HG02840 (cell line): ENCODE measurements around the gene TMBIM1.
"Not testable (repeated sequence)": the region's sequence is repeated elsewhere in the genome, so short reads cannot be mapped to it uniquely, and the experiment has no call there.

Source experiments
- ATAC-seq: cut with Tn5 transposase; IDR thresholded peaks from one replicate; pipeline ENCODE4 v1.9.1; 2021; ENCODE audit warnings: mild to moderate bottlenecking, moderate library complexity, moderate number of reproducible peaks; ENCODE audit not compliant: unreplicated experiment, low FRiP score

TMBIM1 gene

DNA sequence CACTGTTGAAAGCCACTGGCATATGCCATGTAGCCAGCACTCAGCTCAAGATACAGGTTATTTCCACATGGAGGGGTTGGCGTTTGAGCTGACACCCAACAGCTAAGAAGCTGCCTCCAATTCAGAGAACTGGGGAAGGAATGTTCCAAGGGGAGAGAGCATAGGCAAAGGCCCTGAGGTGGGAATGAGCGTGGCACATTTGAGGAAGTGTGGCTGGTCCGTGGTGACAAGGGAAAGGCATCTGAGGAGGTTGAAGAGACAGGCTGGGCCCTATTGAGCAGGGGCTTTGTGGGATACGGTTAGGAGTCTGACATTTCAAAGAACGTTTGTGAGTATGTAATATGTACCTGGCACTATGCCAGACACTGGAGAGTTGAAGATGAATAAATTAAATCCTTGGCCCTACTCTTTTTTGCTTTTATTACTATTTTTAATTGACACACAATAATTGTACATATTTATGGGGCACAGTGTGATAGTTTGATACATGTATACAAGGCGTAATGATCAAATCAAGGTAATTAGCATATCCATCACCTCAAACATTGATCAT, 27.6 kb upstream of the TMBIM1 start:
- ATAC-seq: no peak

DNA sequence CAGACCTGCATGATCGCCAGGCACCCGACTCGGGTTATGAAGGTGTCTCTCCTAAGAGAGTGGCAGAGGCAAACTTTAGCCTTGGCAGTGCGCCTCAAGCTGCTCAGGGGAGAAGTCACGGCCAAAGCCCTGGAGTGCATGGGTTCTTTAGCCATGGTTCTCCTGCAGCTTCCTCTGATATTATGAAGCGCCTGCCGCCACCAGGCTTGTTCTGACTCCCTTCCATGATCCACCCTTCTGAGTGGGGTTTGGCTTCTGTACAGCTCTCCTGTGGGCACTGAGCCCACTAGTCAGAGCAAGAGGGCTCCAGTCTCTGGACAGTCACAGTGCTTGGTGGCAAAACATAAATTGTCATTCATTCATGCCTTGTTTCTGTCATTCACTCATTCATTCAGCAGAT, 25.9 kb upstream of the TMBIM1 start:
- no peak for ATAC-seq

DNA sequence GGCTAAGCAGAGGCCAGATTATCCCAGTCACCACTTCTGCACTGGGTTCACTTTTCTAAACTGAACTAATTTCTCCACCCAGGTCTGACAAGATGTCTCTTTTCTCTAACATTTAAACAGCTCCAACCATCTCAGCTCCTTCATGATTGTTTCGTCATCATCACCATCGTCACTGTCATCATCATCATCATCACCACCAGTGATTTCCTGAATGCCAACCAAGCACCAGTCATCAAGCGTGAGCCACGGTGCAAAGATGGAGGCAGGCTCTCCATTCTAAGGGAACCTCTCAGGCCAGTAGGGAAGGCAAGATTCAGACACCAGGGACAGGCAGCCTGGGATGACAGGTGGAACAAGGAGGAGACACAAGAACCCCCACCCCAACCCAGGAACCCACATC, 25.5 kb upstream of the TMBIM1 start:
- no peak for ATAC-seq

DNA sequence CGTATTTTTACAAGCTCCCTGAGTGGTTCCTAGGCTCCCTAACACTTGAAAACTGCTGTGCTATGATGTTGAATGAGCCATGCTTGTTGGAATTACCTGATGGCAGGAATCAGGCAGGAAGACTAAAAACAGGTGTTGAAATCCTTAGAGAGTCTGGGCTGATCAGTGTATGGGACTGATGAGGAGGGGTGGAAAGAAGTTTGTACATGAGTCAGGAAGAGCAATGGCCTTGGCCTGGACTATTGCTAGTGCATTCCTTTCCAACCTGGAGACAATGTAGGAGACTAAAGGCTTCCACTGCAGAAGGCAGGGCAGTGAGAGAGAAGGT, 25.0 kb upstream of the TMBIM1 start:
- no peak for ATAC-seq

DNA sequence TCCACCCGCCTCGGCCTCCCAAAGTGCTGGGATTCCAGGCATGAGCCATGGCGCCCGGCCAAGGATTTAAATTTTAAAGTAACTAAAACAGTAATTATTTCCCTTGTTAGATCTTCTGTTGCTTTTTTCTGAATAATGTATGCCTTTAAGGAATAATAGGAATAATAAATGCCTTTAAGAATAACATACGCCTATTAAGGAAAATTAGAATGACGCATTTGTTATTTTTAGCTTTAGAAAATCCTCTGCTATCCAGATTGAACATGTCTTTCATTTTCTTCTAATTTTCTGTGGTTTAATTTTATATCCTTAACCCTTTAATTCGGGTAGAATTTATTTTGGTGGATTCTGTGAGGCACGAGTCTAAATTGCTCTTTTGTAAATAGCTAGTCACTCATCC, 23.1 kb upstream of the TMBIM1 start:
- ATAC-seq: no peak

DNA sequence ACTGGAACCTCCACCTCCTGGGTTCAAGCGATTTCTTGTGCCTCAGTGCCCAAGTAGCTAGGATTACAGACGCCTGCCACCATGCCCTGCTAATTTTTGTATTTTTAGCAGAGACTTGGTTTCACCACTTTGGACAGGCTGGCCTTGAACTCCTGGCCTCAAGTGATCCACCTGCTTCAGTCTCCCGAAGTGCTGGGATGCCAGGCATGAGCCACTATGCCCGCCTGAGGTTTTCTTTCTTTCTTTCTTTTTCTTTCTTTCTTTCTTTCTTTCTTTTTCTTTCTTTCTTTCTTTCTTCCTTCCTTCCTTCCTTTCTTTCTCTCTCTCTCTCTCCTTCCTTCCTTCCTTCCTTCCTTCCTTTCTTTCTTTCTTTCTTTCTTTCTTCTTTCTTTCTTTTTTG, 22.5 kb upstream of the TMBIM1 start:
- ATAC-seq: not testable (repeated sequence)

DNA sequence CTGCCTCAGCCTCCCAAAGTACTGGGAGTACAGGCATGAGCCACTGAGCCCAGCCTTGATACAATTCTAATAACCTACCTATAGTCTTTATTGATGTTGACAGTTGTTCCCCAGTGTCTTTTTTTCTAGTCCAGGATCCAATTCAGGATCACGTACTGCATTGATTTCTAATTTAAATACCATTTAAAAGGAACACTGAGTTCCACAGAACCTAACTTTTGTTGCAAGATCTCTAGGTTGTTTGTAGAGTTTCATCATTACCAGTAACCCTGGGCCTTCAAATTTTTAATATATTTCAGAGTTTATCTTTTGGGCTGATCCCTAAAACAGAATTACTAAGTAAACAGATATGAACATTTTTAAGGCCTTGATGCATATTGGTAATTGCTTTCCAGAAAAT, 21.1 kb upstream of the TMBIM1 start:
- no peak for ATAC-seq

DNA sequence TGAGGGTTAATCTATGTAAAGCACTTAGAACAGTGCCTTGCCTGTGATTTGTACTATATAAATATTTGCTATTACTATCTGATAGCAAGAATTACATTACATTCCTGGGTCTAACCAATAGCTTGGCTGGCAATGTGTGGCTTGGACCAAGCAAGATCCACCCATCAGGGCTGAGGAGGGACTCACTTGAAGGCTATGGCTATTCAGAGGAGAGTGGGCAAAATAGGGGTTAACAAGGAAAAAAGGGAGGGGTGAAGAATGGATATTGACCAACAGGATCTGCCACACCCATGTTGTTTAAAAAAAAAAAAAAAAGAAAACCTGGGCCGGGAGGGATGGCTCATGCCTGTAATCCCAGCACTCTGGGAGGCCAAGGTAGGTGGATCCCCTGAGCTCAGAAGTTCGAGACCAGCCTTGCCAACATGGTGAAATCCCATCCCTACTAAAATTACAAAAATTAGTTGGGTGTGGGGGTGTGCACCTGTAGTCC, 20.0 kb upstream of the TMBIM1 start:
- ATAC-seq: no peak

DNA sequence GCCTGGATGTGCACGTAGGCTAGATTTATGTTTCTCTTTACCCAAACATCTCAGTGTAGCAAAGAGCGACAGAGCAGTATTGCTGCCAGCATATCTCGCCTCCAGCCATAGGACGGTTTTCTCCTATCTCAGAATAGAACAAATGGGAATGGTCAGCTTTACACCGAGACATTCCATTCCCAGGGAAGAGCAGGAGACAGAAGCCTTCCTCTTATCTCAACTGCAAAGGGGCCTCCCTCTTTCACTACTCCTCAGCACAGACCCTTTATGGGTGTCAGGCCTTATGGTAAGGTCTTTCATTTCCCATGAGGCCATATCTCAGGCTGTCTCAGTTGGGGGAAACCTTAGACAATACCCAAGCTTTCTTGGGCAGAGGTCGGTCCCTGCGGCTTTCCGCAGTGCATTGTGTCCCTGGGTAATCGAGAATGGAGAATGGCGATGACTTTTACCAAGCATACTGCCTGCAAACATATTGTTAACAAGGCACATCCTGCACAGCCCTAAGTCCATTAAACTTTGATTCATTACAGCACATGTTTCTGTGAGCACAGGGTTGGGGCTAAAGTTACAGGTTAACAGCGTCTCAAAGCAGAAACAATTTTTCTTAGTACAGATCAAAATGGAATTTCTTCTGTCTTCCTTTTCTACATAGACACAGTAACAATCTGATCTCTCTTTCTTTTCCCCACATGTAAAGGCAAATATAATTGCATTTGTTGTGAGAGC, 19.4 kb upstream of the TMBIM1 start:
- ATAC-seq: not testable (repeated sequence)

DNA sequence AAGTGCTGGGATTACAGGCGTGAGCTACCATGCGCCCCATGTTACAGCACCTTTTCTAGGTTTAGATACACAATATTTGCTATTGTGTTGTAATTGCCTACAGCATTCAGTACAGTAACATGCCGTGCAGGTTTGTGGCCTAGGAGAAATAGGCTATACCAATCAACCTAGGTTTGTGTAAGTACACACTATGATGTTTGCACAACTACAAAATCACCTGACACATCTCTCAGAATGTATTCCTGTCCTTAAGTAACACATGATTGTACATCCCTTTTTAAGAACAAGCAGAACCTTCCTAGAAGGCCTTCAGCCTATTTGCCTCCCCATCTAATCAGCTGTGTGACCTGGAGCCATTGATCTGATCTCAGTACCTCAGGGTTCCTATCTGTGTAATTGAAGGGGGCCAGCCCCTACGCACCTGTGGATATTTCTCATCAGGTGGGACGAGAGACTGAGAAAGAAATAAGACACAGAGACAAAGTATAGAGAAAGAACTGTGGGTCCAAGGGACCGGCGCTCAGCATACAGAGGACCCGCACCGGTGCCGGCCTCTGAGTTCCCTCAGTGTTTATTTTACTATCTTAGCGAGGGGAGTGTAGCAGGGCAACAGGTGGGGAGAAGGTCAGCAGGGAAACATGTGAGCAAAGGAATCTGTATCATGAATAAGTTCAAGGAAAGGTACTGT, 18.7 kb upstream of the TMBIM1 start:
- no peak for ATAC-seq

DNA sequence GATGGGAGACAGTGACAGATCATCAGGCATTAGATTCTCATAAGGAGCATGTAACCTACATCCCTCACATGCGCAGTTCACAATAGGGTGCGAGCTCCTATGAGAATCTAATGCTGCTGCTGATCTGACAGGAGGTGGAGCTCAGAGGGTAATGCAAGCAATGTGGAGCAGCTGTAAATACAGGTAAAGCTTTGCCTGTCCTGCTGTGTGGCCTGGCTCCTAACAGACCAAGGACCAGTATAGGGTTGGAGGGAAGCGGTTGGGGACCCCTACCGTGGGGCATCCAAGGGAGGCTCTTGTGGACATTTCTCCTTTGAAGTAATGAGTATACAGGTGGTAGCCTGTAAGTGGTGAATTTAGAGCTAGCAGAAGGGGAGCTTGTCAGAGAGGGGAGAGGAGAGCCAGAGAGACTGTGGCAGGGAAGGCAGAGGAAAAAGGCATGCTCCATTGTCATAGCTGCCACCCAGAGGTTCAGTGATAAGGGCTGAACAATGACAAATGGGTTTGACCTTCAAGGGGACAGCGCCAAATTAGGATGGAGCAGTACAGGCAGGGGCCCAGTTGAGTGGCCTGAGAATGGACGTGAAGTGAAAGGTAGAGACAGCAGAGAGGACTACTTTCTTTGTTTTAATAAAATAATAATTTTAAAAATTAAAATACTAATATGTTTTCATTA, 15.2 kb upstream of the TMBIM1 start:
- ATAC-seq: no peak

DNA sequence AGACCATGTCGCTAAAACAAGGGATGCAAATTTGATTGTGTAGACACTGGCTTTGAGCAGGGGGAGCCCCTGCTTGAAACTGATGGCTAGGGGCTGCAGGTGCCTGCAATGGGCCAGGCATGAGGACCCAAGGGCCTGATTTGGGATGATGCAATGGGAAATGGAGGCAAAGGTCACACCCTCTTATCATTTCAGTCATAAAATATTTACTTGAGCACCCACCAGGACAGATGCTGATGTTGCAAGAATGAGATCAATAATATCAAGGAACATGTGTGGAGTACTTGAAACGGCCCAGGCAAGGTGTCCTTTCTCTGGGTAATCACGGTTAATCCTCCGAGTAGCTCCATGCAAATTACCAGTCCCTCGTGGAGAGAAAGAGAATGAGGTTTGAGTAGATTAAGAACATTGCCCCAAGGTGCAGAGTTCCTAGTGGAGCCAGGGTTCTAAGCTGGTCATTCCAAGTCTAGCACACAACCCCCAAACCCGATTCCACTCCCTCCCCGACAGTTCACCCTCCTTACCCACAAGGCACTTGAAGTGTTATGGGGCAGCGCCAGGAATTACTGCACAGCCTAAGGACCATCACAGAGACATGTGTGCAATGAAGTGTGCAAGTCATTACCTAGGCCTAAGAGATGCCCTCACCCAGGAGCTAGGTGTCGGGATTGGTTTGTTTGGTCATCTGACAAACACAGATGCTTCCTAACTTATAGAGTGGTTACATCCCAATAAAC, 14.0 kb upstream of the TMBIM1 start:
- no peak for ATAC-seq

DNA sequence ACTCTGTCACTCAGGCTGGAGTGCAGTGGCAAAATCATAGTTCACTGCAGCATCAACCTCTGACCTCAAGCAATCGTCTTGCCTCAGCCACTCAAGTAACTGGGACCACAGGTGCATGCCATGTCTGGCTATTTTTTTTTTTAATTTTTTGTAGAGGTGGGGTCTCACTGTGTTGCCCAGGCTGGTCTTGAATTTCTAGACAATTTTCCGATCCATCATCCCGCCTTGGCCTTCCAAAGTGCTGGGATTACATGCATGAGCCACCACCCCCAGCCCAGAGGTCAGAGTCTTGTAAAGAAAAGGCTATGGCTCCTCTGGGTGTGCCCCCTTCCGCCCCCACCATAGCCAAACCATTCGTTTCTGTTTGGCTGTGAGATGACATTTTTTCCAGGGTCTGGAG, 13.1 kb upstream of the TMBIM1 start:
- ATAC-seq: no peak

DNA sequence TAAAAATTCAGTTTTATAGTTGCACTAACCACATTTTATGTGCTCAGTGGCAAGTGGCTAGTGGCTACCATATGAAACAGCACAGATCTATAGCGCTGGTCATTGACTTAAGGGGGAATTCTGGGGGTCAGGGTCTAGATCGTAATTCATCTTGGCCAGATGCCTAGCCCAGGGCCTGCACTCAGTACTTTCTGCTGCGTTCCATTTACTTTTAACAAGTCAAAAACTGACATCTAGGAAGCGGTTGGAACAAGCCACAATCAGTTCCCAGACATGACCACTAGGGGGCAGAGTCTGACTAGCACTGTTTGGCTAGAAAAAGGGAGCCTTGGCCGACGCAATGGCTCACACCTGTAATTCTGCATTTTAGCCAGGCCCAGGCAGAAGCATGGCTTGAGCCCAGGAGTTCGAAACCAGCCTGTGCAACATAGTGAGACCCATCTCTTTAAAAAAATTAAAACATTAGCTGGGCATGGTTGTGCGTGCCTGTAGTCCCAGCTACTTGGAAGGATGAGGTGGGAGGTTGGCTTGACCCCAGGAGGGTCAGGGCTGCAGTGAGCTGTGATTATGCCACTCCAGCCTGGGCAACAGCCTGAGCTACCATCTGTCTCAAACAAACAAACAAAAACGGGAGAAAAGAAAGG, 9.0 kb upstream of the TMBIM1 start:
- no peak for ATAC-seq

DNA sequence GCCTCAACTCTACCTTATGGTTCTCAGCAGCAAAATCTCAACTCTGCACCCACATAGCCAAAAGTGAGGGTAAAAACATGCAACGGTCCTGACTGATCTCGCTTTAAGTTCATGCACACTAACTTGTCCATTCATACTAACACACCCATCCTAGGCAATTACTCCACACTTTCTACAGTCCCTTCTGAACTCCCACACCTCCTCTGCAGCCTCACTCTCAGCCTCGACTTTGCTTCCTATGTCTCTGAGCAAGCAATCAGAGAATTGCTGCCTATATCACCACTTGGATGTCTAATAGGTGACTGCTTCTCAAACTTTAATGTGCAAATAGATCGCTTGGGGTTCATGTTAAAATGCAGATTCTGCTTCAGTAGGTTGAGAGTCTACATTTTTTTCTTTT, 7.8 kb upstream of the TMBIM1 start:
- ATAC-seq: no peak

DNA sequence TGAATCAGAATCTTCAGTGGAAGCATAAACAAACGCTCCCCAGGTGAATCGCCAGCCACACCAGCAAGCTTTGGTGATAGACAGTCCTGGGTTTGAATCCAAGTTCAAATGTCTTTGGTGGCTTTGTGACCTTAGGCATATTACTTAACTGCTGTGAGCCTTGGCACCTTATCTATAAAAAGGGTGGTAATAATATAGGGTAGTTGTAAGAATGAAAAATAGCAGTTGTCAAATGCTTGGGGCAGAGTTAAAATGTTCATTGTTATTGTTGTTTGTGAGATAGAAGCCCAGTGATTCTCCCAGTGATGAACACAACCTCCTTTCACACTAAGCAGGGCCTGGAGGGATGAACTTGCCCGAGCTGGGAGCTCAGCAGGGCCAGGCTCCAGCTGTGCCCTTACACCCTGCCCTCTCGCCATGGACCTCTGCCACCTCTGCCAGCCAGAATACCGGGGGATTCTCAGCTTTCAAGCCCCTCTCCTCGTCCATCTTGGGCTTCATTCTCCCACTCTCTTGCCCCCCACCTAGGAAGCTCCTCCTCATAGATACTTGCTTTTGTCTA, 6.1 kb upstream of the TMBIM1 start:
- no peak for ATAC-seq

DNA sequence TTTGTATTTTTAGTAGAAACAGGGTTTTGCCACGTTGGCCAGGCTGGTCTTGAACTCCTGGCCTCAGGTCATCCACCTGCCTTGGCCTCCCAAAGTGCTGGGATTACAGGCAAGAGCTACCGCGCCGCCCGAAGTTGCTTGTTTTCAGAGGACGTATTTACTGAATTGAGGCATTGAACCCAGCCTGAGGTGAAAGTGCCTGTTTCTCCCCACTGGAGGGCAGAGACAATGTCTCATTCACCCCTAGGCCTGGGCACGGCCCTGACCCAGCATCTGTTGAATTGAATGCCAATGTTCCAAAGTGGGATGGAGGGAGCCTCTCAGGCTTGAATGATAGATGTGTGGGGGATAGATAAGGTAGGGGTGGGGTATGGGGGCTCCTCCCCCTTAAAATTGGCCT, 4.5 kb upstream of the TMBIM1 start:
- ATAC-seq: no peak

DNA sequence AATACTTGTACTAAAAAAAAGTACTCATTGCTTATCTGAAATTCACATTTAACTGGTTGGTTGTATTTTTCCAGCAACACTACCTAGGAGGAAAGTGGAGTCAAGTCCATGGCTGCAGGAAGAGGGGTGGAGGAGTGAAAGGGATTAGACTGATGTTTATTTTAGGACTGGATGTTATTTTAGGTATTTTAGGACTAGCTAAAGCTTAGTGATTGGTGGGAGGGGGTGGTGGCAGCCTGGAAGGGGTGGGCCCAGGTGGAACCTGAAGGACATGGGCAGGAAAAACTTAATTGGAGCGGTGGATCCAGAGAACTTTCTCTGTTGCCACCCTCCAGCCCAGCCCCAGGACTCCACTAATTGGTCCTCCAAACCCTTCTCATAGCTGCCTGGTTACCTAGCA, 3.9 kb upstream of the TMBIM1 start:
- ATAC-seq: no peak

DNA sequence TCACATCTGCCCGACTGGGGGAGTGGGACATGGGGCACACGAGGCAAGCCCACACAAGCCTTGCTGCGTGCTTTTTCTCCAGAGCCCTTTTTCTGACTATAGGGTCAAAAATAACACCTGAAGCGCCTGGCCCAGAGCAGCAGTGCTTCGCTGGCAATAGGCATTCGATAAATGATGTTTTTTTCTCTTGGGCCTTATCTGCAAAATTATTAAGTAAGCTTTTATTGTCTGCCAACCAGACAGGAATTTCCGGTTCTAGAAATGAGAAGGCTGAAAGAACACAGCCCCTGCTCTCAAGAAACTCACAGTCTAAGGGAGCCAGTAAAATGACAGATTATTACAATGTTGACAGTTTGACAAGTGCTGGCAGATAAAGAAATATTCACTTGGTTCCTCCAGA, 2.7 kb upstream of the TMBIM1 start:
- no peak for ATAC-seq

DNA sequence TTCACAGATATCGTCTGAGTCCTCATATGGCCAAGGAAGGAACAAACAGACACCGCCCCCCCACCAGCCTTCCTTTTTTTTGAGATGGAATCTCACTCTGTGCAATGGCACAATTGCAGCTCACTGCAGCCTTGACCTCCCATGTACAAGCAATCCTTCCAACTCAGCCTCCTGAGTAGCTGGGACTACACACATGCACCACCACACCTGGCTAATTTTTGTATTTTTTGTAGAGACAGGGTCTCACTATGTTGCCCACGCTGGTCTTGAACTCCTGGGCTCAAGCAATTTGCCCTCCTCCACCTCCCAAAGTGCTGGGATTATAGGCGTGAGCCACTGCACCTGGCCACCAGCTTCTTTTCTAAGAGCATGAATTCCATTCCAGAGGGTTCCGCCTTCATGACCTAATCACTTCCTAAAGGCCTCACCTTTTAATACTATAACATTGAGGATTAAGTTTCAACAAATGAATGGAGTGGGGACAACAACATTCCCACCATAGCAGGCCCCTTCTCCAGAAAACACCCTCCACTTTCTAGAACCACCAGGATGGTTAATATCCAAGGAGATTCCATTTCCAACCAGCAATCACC, 2.2 kb upstream of the TMBIM1 start:
- no peak for ATAC-seq
